Adrenal gland (tissue), 12 donors: ENCODE results near the gene RFLNA. TPM values are rescaled to one million over a fixed set of nuclear protein-coding genes. Genes with fewer than 3 reads are reported as not detected.

Experiments
- DNase-seq, 7 donors: peaks; one replicate each; pipeline ENCODE4 v3.0.0-alpha.2; 2019 to 2020
- H3K27ac ChIP-seq, 5 donors: fragments of 200-600 bp; sonication (generic) in 4 of 5; 1 replicate in 3 of 5; 2 replicates in 2 of 5; pipeline versions ENCODE4 v1.5.1 to v1.8.0; 2016 to 2020; ENCODE audit warnings: mild to moderate bottlenecking in 1 of 5
- H3K27me3 ChIP-seq: fragments of 200-600 bp; 2 replicates; pipeline ENCODE4 v1.8.0; 2021
- H3K36me3 ChIP-seq, 2 donors: fragments of 200-600 bp; replicated peaks in 1 of 2; 1 replicate in 1 of 2; 2 replicates in 1 of 2; pipeline versions ENCODE4 v1.5.1 to v1.8.0; 2018 to 2022
- H3K4me1 ChIP-seq, 2 donors: fragments of 200-600 bp; replicated peaks in 1 of 2; 1 replicate in 1 of 2; 2 replicates in 1 of 2; pipeline versions ENCODE4 v1.5.1 to v1.8.0; 2018 to 2021
- H3K4me3 ChIP-seq, 4 donors: fragments of 200-600 bp; sonication (generic) in 3 of 4; one replicate each; pipeline ENCODE4 v1.5.1; 2016 to 2018
- H3K9me3 ChIP-seq, 3 donors: fragments of 200-600 bp; sonication (generic) in 1 of 3; replicated peaks in 1 of 3; 1 replicate in 2 of 3; 2 replicates in 1 of 3; pipeline versions ENCODE4 v1.5.1 to v1.8.0; 2016 to 2021
- POLR2A ChIP-seq, 2 donors: fragments of 450-650 bp; IDR thresholded peaks; one replicate each; pipeline ENCODE4 v1.6.1; 2017; ENCODE audit warnings: antibody characterized with exemption in 2 of 2, mild to moderate bottlenecking in 2 of 2, moderate library complexity in 1 of 2
- WGBS, 4 donors: extraction: QIAGEN DNeasy Blood & Tissue Kit in 2 of 4; methylation state at CpG; one replicate each; pipeline versions ENCODE4 v1.1.5 to v1.1.7; 2013 to 2017; 5-methylcytosine and 5-hydroxymethylcytosine counted together
- intact Hi-C, 2 donors: fragments of 100-400 bp; cut with DNase I; formaldehyde crosslinking; loops; one replicate each; pipeline versions ENCODE4 v1.14.1 to v1.15.0; 2022 to 2023
- polyA plus RNA-seq, 3 donors: library from polyadenylated mRNA; stranded (reverse); fragments of 200-250 nt in 2 of 3; fragments of 350-450 nt in 1 of 3; fragmentation: Illumina TruSeq in 1 of 3; extraction: RNeasy Lipid Tissue Mini Kit (QIAGEN cat#74804) in 1 of 3; gene quantifications; one replicate each; pipeline ENCODE4 v1.2.3, GENCODE V29; 2013 to 2014
- total RNA-seq, 9 donors: library from RNA; depleted of rRNA in 4 of 9; stranded (reverse); fragments of >200 nt in 4 of 9; fragments of 120-200 nt in 1 of 9; fragmentation: NEBNext Ultra II Directional in 1 of 9; extraction: Animal tissue kit (Norgen Biotek cat#: 25700) in 1 of 9; gene quantifications; one replicate each; pipeline versions ENCODE4 v1.1.0 to v1.2.4, GENCODE V29; 2013 to 2023
- TF ChIP-seq, protein P1 (sequence below), 6 experiments: fragments of 450-650 bp in 4 of 6; fragments of 200-600 bp in 2 of 6; sonication (generic) in 1 of 6; IDR thresholded peaks; 1 replicate in 5 of 6; 2 replicates in 1 of 6; pipeline versions ENCODE4 v1.5.1 to v1.8.0; 2016 to 2021; ENCODE audit warnings: antibody characterized with exemption in 6 of 6, mild to moderate bottlenecking in 2 of 6, moderate library complexity in 1 of 6
- donor health status: healthy with polysubstance abuse.
- donor health status: Bipolar disorder and iron deficiency.
- donor health status: DM: yes; HTN: yes; CAD: no.
- donor health status: DM: no; HTN: no; CAD: no.
- donor health status: DM: no; HTN: no; CAD: no.
- donor health status: DM: yes; HTN: yes; CAD: no.

Gene RFLNA
- total and polyA plus RNA-seq, 12 donors: 0.38 to 3.9 (median 1.4) TPM; not detected in 1

DNA sequence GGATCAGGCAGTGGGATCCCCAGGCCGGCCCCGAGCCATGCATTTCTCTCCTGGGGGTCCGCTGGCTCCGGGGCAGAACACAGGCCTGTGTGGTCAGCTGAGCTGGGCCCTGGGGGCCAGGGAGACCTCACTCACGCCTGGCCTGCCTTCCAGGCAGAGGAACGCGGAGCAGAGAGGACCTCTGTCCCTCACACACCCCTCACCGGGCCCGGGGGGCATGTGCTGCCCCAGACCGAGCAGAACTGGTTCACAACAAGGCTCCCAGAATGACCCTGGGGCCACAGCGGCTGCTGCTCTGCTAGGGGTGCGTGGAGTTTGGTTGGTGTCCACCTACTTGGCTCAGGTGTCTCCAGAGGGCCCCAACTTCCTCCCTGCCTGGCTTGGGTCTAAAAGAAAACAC is 33.0 kb upstream of the RFLNA start:
- no peak overlapping the region for H3K27ac ChIP-seq
- H3K27me3 ChIP-seq: no peaks in the 10 kb centered on the region
- intact Hi-C loops: no loop called here
- no peak for TF ChIP-seq POLR2A (IDR thresholded peaks at IDR 0.05)
- TF ChIP-seq, protein P1, sequence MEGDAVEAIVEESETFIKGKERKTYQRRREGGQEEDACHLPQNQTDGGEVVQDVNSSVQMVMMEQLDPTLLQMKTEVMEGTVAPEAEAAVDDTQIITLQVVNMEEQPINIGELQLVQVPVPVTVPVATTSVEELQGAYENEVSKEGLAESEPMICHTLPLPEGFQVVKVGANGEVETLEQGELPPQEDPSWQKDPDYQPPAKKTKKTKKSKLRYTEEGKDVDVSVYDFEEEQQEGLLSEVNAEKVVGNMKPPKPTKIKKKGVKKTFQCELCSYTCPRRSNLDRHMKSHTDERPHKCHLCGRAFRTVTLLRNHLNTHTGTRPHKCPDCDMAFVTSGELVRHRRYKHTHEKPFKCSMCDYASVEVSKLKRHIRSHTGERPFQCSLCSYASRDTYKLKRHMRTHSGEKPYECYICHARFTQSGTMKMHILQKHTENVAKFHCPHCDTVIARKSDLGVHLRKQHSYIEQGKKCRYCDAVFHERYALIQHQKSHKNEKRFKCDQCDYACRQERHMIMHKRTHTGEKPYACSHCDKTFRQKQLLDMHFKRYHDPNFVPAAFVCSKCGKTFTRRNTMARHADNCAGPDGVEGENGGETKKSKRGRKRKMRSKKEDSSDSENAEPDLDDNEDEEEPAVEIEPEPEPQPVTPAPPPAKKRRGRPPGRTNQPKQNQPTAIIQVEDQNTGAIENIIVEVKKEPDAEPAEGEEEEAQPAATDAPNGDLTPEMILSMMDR (IDR thresholded peaks at IDR 0.05): no peak
- peaks cover 0 to 7% of the 10 kb centered on the region in 2 donors for H3K4me1 ChIP-seq
- H3K4me3 ChIP-seq: no peak overlapping the region
- no peak for DNase-seq
- H3K36me3 ChIP-seq: no peaks in the 10 kb centered on the region
- no peaks in the 10 kb centered on the region for H3K9me3 ChIP-seq
- 95 to 100% (median 98%) methylated on average over 2 to 12 of the region's 12 CpGs for WGBS, 4 donors

DNA sequence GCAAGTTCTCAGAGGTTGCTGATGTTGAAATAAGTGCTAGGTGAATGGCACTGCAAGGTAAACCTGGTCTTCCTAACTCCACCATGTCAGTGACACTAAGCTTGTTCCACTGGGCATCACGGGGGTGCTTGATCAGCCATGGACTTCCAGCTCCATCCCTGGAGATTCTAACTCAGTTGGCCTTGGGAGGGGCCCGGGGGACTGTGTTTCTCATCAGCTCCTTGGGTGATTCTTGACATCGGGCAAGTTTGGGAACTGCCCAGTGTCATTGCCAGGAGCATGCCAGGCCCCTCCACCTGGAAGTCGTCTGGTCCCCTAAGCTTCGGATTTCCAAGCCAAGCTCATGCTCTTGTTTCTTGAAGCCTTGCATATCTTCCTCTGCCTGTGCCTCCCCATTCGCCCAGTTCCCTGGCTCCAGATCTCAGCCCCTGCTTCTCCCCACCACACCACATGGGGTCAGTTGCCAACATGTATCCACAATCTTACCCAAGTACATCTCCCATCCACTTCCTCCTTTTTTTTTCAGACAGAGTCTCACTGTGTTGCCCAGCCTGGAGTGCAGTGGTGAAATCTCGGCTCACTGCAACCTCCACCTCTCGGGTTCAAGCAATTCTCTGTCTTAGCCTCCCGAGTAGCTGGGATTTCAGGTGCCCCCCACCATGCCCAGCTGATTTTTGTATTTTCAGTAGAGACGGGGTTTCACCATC is 30.7 kb upstream of the RFLNA start:
- no peaks in the 10 kb centered on the region for H3K27me3 ChIP-seq
- H3K4me3 ChIP-seq: no peak overlapping the region
- no peak overlapping the region for H3K27ac ChIP-seq
- no peaks in the 10 kb centered on the region for H3K9me3 ChIP-seq
- 88 to 94% (median 92%) methylated on average over 9 to 10 of the region's 10 CpGs for WGBS, 4 donors
- intact Hi-C loops: no loop called here
- peaks cover 0 to 3% of the 10 kb centered on the region in 2 donors for H3K4me1 ChIP-seq
- TF ChIP-seq POLR2A (IDR thresholded peaks at IDR 0.05): no peak
- TF ChIP-seq, protein P1 (IDR thresholded peaks at IDR 0.05): no peak
- DNase-seq: no peak
- no peaks in the 10 kb centered on the region for H3K36me3 ChIP-seq

DNA sequence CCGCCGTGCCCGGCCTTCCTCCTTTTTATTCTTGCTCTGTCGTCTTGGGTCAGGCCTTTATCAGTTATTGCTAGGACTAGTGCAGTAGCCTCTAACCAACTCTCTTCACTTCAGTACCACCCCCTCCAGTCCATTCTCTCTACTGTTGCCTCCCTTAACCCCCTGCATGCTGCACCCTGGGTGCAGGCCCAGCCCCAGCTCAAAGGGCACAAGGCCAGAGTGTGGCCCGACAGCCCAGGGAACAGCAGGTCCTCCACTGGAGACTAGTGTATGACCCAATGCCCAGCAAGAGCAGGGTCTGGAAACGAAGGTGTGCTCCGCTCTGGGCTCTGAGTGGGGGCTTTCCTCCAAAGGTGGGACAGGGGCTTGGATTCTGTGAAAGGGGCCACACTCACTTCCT is 30.0 kb upstream of the RFLNA start:
- intact Hi-C loops: no loop called here
- H3K36me3 ChIP-seq: no peaks in the 10 kb centered on the region
- H3K27me3 ChIP-seq: no peaks in the 10 kb centered on the region
- H3K9me3 ChIP-seq: no peaks in the 10 kb centered on the region
- H3K4me1 ChIP-seq: no peaks in the 10 kb centered on the region
- WGBS, 4 donors: 91 to 98% (median 92%) methylated on average over 6 to 7 of the region's 7 CpGs
- H3K27ac ChIP-seq: no peak overlapping the region
- no peak for DNase-seq
- TF ChIP-seq POLR2A (IDR thresholded peaks at IDR 0.05): no peak
- TF ChIP-seq, protein P1 (IDR thresholded peaks at IDR 0.05): no peak
- H3K4me3 ChIP-seq: no peak overlapping the region

GRCh38 chr12:124267205-124267778 is 27.6 kb upstream of the RFLNA start:
- Histone ChIP-seq H3K4me1 (no peaks in the 10 kb centered on the region), H3K36me3 (no peaks in the 10 kb centered on the region), H3K9me3 (no peaks in the 10 kb centered on the region), H3K4me3 (no peak overlapping the region), H3K27me3 (no peaks in the 10 kb centered on the region), H3K27ac (no peak overlapping the region)
- no peak for DNase-seq
- WGBS, 4 donors: 72 to 81% (median 76%) methylated on average over 4 of the region's 4 CpGs
- intact Hi-C loops: no loop called here
- no peak for TF ChIP-seq POLR2A (IDR thresholded peaks at IDR 0.05)
- TF ChIP-seq, protein P1 (IDR thresholded peaks at IDR 0.05): no peak
